ENCODE data around the gene CCDC71L. TPM values are rescaled to one million over a fixed set of nuclear protein-coding genes. Genes with fewer than 3 reads are reported as not detected.
"Not testable (repeated sequence)": the region's sequence is repeated elsewhere in the genome, so short reads cannot be mapped to it uniquely, and the experiment has no call there.

Gene CCDC71L
- total RNA-seq, 1 donor from 2014 or later, result 20.3 TPM

DNA sequence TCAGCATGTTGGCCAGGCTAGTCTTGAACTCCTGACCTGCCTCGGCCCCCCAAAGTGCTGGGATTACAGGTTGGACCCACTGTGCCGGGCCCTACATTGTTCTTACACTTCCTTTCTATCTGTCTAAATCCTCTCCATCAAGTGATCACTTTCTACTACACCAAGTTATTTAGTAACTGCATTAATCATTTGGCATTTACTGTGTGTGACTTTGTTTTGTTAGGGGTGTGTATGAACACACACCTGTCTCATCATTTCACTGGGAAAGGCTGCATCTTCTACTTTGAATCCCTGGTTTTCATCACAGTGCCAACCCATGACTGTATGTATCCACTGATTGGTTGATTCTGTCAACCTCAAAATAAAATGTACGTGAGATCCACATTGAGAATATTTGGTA is 23.0 kb upstream of the CCDC71L start:
- H3K4me3 Mint-ChIP-seq (ENCODE audit: low read depth), result no peak overlapping the region
- no peak for DNase-seq (ENCODE audit: low spot score, unreplicated experiment)
- H3K4me1 Mint-ChIP-seq (ENCODE audit: low read depth), result peaks cover 2% of the 10 kb centered on the region
- no peak overlapping the region for H3K27ac Mint-ChIP-seq
- no peaks in the 10 kb centered on the region for H3K27me3 Mint-ChIP-seq
- no peaks in the 10 kb centered on the region for H3K36me3 Mint-ChIP-seq (ENCODE audit: insufficient read depth)
- H3K9me3 Mint-ChIP-seq (ENCODE audit: low read depth), result peaks cover 22% of the 10 kb centered on the region
- TF ChIP-seq, protein P1, sequence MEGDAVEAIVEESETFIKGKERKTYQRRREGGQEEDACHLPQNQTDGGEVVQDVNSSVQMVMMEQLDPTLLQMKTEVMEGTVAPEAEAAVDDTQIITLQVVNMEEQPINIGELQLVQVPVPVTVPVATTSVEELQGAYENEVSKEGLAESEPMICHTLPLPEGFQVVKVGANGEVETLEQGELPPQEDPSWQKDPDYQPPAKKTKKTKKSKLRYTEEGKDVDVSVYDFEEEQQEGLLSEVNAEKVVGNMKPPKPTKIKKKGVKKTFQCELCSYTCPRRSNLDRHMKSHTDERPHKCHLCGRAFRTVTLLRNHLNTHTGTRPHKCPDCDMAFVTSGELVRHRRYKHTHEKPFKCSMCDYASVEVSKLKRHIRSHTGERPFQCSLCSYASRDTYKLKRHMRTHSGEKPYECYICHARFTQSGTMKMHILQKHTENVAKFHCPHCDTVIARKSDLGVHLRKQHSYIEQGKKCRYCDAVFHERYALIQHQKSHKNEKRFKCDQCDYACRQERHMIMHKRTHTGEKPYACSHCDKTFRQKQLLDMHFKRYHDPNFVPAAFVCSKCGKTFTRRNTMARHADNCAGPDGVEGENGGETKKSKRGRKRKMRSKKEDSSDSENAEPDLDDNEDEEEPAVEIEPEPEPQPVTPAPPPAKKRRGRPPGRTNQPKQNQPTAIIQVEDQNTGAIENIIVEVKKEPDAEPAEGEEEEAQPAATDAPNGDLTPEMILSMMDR (IDR thresholded peaks at IDR 0.05; ENCODE audit: unreplicated experiment), result no peak

DNA sequence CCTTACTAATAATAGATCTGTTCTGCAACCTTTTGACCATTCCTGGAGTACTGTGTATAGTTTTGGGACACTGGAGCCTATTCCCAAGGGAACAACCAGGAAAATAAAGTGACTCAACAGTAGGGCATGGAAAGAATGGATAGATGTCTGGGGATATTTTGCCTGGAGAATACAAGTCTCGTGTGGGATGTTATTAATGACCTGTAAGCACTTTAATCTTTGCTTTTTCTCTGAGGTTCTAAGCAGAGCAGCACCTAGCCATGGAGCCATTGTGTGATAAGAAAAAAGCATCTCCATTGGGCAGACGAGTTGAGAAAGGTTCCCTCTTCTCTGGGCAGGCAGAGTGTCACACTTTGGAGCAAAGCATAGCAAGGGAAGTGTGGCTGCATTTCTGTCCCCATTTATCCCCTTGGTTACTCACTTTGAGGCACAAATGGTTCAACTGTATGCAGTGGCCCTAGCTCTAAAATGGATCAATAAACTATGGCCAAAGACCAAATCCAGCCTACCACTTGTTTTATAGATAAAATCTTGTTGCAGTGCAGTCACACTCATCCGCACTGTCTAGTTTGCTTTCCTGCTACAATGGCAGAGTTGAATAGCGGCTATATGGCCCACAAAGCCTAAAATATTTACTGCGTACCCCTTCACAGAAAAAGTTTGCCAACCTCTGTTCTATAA is 21.0 kb upstream of the CCDC71L start:
- Mint-ChIP-seq H3K9me3 (ENCODE audit: low read depth) (peaks cover 8% of the 10 kb centered on the region), H3K36me3 (ENCODE audit: insufficient read depth) (no peaks in the 10 kb centered on the region), H3K27me3 (no peaks in the 10 kb centered on the region), H3K4me3 (ENCODE audit: low read depth) (no peak overlapping the region), H3K4me1 (ENCODE audit: low read depth) (peaks cover 2% of the 10 kb centered on the region), H3K27ac (no peak overlapping the region)
- TF ChIP-seq, protein P1 (IDR thresholded peaks at IDR 0.05; ENCODE audit: unreplicated experiment), result no peak
- DNase-seq (ENCODE audit: low spot score, unreplicated experiment), result no peak

DNA sequence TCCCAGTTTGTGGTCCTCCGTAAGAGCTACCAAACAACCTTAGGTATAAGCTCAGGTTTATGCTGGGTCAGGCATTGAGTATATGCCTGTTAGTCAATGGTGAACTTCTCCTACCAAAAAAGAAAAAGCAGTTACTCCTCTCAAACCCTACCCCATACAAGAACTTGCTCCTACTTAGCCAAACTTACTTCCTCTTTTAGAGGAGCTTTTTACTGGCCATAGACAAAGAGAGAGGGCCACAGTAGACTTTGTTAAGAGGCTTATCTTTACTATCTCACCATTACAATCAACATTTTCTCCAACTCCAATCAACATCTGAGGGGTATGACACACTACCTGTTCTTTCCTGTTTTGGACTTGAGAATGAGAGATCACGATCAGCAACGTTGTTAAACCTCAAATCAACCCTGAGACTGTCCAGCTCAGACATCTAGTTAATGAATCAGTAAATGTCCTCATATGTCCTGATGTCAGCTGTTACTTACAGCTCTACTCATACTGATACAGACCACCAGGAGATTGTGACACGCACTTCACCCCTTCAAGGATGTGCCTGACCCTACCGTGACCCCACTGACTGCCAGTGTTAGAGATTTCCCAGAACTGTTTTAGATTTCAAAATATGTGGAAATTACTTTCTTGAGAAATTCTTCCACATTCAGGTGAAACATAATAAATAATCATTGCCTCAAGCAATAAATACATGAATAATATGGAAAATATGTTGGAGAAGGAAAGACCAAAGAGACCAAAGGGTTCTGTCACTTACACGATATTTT is 18.4 kb upstream of the CCDC71L start:
- peaks cover 8% of the 10 kb centered on the region for H3K9me3 Mint-ChIP-seq (ENCODE audit: low read depth)
- no peaks in the 10 kb centered on the region for H3K27me3 Mint-ChIP-seq
- TF ChIP-seq, protein P1 (IDR thresholded peaks at IDR 0.05; ENCODE audit: unreplicated experiment), result no peak
- peaks cover 2% of the 10 kb centered on the region for H3K4me1 Mint-ChIP-seq (ENCODE audit: low read depth)
- H3K36me3 Mint-ChIP-seq (ENCODE audit: insufficient read depth), result no peaks in the 10 kb centered on the region
- DNase-seq (ENCODE audit: low spot score, unreplicated experiment), result no peak
- H3K4me3 Mint-ChIP-seq (ENCODE audit: low read depth), result no peak overlapping the region
- H3K27ac Mint-ChIP-seq, result no peak overlapping the region

DNA sequence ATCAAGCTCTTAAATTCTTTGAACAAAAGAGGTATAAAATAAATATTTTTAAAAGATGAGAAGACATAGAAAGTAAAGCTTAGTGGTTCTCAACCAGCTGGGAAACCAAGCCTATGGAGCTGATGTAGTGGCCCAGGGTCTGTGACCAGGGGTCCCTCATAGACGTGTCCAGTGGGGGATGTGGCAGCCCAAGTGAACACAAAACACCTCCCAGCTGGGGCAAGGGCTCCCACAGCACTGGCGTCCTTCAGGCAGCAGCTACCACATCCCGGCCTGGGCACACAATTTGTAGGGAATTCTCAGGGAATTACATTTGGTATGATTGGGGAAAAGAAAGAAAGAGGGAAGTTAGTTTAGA is 17.8 kb upstream of the CCDC71L start:
- no peak for DNase-seq (ENCODE audit: low spot score, unreplicated experiment)
- H3K4me3 Mint-ChIP-seq (ENCODE audit: low read depth), result no peak overlapping the region
- H3K9me3 Mint-ChIP-seq (ENCODE audit: low read depth), result peaks cover 10% of the 10 kb centered on the region
- peaks cover 2% of the 10 kb centered on the region for H3K4me1 Mint-ChIP-seq (ENCODE audit: low read depth)
- TF ChIP-seq, protein P1 (IDR thresholded peaks at IDR 0.05; ENCODE audit: unreplicated experiment), result no peak
- H3K27me3 Mint-ChIP-seq, result no peaks in the 10 kb centered on the region
- H3K36me3 Mint-ChIP-seq (ENCODE audit: insufficient read depth), result no peaks in the 10 kb centered on the region
- H3K27ac Mint-ChIP-seq, result no peak overlapping the region

DNA sequence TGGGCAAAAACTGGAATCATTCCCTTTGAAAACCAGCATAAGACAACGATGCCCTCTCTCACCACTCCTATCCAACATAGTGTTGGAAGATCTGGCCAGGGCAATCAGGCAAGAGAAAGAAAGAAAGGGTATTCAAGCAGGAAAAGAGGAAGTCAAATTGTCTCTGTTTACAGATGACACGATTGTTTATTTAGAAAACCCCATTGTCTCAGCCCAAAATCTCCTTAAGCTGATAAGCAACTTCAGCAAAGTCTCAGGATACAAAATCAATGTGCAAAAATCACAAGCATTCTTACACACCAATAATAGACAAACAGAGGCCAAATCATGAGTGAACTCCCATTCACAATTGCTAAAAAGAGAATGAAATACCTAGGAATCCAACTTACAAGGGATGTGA is 15.5 kb upstream of the CCDC71L start:
- H3K27ac Mint-ChIP-seq; H3K4me3 Mint-ChIP-seq (ENCODE audit: low read depth); DNase-seq (ENCODE audit: low spot score, unreplicated experiment); H3K4me1 Mint-ChIP-seq (ENCODE audit: low read depth); H3K36me3 Mint-ChIP-seq (ENCODE audit: insufficient read depth); H3K27me3 Mint-ChIP-seq: not testable (repeated sequence)
- peaks cover 14% of the 10 kb centered on the region for H3K9me3 Mint-ChIP-seq (ENCODE audit: low read depth)

DNA sequence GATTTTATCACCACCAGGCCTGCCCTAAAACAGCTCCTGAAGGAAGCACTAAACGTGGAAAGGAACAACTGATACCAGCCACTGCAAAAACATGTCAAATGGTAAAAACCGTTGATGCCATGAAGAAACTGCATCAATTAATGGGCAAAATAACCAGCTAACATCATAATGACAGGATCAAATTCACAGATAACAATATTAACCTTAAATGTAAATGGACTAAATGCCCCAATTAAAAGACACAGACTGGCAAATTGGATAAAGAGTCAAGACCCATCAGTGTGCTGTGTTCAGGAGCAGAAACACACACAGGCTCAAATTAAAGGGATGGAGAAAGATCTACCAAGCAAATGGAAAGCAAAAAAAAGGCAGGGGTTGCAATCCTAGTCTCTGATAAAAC is 12.7 kb upstream of the CCDC71L start:
- DNase-seq (ENCODE audit: low spot score, unreplicated experiment); H3K27me3 Mint-ChIP-seq; H3K4me1 Mint-ChIP-seq (ENCODE audit: low read depth); H3K27ac Mint-ChIP-seq; H3K36me3 Mint-ChIP-seq (ENCODE audit: insufficient read depth); H3K4me3 Mint-ChIP-seq (ENCODE audit: low read depth): not testable (repeated sequence)
- H3K9me3 Mint-ChIP-seq (ENCODE audit: low read depth), result peaks cover 14% of the 10 kb centered on the region

DNA sequence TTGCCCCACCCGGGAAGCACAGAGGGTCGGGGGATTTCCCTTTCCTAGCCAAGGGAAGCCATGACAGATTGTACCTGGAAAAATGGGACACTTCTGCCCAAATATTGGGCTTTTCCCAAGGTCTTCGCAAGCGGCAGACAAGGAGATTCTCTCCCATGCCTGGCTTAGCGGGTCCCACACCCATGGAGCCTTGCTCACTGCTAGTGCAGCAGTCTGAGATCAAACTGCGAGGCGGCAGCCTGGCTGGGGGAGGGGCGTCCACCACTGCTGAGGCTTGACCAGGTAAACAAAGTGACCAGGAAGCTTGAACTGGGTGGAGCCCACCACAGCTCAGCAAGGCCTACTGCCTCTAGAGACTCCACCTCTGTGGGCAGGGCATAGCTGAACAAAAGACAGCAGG is 11.0 kb upstream of the CCDC71L start:
- not testable (repeated sequence) for H3K4me3 Mint-ChIP-seq (ENCODE audit: low read depth); H3K27me3 Mint-ChIP-seq; DNase-seq (ENCODE audit: low spot score, unreplicated experiment); H3K36me3 Mint-ChIP-seq (ENCODE audit: insufficient read depth); H3K4me1 Mint-ChIP-seq (ENCODE audit: low read depth); H3K27ac Mint-ChIP-seq
- peaks cover 14% of the 10 kb centered on the region for H3K9me3 Mint-ChIP-seq (ENCODE audit: low read depth)
